ENCODE data around the gene CCDC7. TPM values are rescaled to one million over a fixed set of nuclear protein-coding genes. Genes with fewer than 3 reads are reported as not detected.

CCDC7 gene
- total and polyA plus RNA-seq, 10 of the 15 experiments (the other 5 are each of a cell fraction or from before 2014, with no cell fraction given) = 1.8 to 5.6 (median 3.4) TPM

DNA sequence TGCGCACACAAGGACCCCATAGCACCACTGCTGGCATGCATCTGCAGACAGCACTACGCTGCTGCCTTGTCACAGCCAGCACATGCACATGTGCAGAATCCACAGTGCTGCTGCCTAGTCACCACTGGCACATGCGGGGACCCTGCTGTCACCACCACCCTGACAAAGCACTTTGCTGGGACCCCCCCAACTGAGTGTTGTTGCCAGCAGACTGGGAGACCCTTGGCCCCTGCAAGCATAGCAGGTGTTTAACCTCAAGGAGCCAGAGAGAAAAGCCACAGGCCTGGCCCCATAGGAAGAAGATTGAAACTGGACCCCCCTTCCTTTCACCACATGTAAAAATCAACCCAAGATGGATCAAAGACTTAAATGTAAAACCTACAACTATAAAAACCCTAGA lies 300.9 kb downstream of the CCDC7 start:
- WGBS (ENCODE audit: insufficient coverage, insufficient replicate concordance, low lambda C conversion rate, missing lambda C conversion rate) = 50% methylated on average over 3 of the region's 3 CpGs
- no peaks in the 10 kb centered on the region for H3K36me3 ChIP-seq (ENCODE audit: control insufficient read depth in 2 of 2, insufficient read depth in 2 of 2, low read length in 1 of 2)
- no peak overlapping the region for H2AFZ ChIP-seq (ENCODE audit: control insufficient read depth, low read depth, low read length)
- intact Hi-C loops (cut with micrococcal nuclease; ENCODE audit: unreplicated experiment) = no loop called here
- ChIA-PET SMC1A (ENCODE audit: uncharacterized antibody, unreplicated experiment) (interaction anchor here (1.3 kb wide), 1 partner anchor 14 kb away, joined by 3 read pairs; no protein-coding TSS in a partner anchor), CTCF (no interaction called here), RAD21 (ENCODE audit: unreplicated experiment) (no interaction called here), POLR2A (no interaction called here)
- no TSS peak for BruUV-seq (replicated peaks)
- H3K27me3 ChIP-seq (replicated peaks in 1 of 2; ENCODE audit: control insufficient read depth in 2 of 2, insufficient read depth in 2 of 2, low read length in 1 of 2) = no peaks in the 10 kb centered on the region
- no peak overlapping the region for H3K4me2 ChIP-seq (ENCODE audit: control insufficient read depth, insufficient read depth)
- no peaks in the 10 kb centered on the region for H3K79me2 ChIP-seq (ENCODE audit: control insufficient read depth, insufficient read depth, low read length)
- ATAC-seq (no peak), DNase-seq (ENCODE audit: low read depth, low spot score) (no peak), FAIRE-seq (no peak)
- H3K4me3 ChIP-seq = no peak overlapping the region
- no peaks in the 10 kb centered on the region for H3K9me3 ChIP-seq (replicated peaks; ENCODE audit: control insufficient read depth, insufficient read depth, low read length)
- H3K27ac ChIP-seq (ENCODE audit: control insufficient read depth, insufficient read depth) = no peak overlapping the region
- no peak overlapping the region for H3K9ac ChIP-seq (ENCODE audit: control insufficient read depth, insufficient read depth, low read length)
- H3K4me1 ChIP-seq (ENCODE audit: control insufficient read depth, insufficient read depth, low read length) = no peaks in the 10 kb centered on the region
- in situ Hi-C loops (cut with MboI) = no loop called here
- TF ChIP-seq BMI1 (IDR thresholded peaks at IDR 0.05; ENCODE audit: borderline replicate concordance) (no peak), HSF1 (IDR thresholded peaks at IDR 0.05; ENCODE audit: low read depth, low read length) (no peak), ETV6 (conservative IDR thresholded peaks at IDR 0.05 in 1 of 2, IDR thresholded peaks at IDR 0.05 in 1 of 2; ENCODE audit: borderline replicate concordance in 1 of 2, low read depth in 1 of 2) (no peak), NR2C1 (IDR thresholded peaks at IDR 0.05) (no peak), ATF7 (IDR thresholded peaks at IDR 0.05; ENCODE audit: low read depth) (no peak), MEF2B (IDR thresholded peaks at IDR 0.05; ENCODE audit: partially characterized antibody, poor library complexity, severe bottlenecking) (no peak), SIX5 (IDR thresholded peaks at IDR 0.05; ENCODE audit: low read depth, low read length, severe bottlenecking) (no peak), MLLT1 (IDR thresholded peaks at IDR 0.05) (no peak)
- no peaks in the 10 kb centered on the region for H4K20me1 ChIP-seq (ENCODE audit: control insufficient read depth, insufficient read depth)
